Endothelial cell of umbilical vein (primary cell): ENCODE results near the gene RAC3. TPM values are rescaled to one million over a fixed set of nuclear protein-coding genes. Genes with fewer than 3 reads are reported as not detected.

Experiments used
- BruUV-seq: library from RNA; stranded (reverse); fragments of 400-500 nt; replicated peaks from 2 replicates; lab custom pipeline; 2021; lab: Mats Ljungman, UMichigan
- CTCF ChIA-PET: fragments of 300-600, 350-600 bp; sonication (Branson Sonifier 250); formaldehyde crosslinking; loops from one replicate; lab custom pipeline; 2021; ENCODE audit warnings: antibody characterized with exemption, inconsistent platforms; lab: Charles Lee
- POLR2A ChIA-PET: fragments of 300-600, 350-600 bp; sonication (Branson Sonifier 250); formaldehyde crosslinking; loops from one replicate; lab custom pipeline; 2021; ENCODE audit warnings: antibody characterized with exemption, inconsistent platforms; lab: Charles Lee
- DNase-seq: peaks from one replicate; pipeline ENCODE4 v3.0.0-alpha.2; 2011; ENCODE audit warnings: low read depth, low spot score
- FAIRE-seq: peaks from 2 replicates; lab custom pipeline; 2011; peaks lifted over from hg19 to GRCh38; lab: Jason Lieb, UNC
- H2AFZ ChIP-seq: 2 replicates; pipeline ENCODE4 v1.6.0; 2012; ENCODE audit warnings: low read depth, low read length, control low read depth, inconsistent platforms
- H3K27ac ChIP-seq: 2 replicates; pipeline ENCODE4 v1.5.1; 2011; ENCODE audit warnings: low read depth, mild to moderate bottlenecking, control low read depth, low read length, moderate library complexity; ENCODE audit not compliant: insufficient read depth
- H3K27me3 ChIP-seq, 2 experiments: 2 replicates each; pipeline versions ENCODE4 v1.6.0 to v1.6.1; 2011; ENCODE audit warnings: low read length in 2 of 2, mixed read lengths in 1 of 2; ENCODE audit not compliant: control insufficient read depth in 2 of 2, insufficient read depth in 2 of 2
- H3K36me3 ChIP-seq, 2 experiments: 2 replicates in 1 of 2; 3 replicates in 1 of 2; pipeline ENCODE4 v1.5.1; 2011; ENCODE audit warnings: low read length in 2 of 2, mild to moderate bottlenecking in 1 of 2, moderate library complexity in 1 of 2; ENCODE audit not compliant: control insufficient read depth in 2 of 2, insufficient read depth in 2 of 2; ENCODE audit errors: extremely low read depth in 1 of 2
- H3K4me1 ChIP-seq: 3 replicates; pipeline ENCODE4 v1.5.1; 2011; ENCODE audit warnings: mild to moderate bottlenecking, low read length; ENCODE audit not compliant: control insufficient read depth, insufficient read depth; ENCODE audit errors: extremely low read depth
- H3K4me2 ChIP-seq: 2 replicates; pipeline ENCODE4 v1.6.1; 2011; ENCODE audit warnings: low read length, control low read depth, mixed read lengths; ENCODE audit not compliant: insufficient read depth
- H3K4me3 ChIP-seq, 3 experiments: fragments of 200-600 bp in 1 of 3; sonication (generic), shearing (Covaris generic) in 1 of 3; replicated peaks in 1 of 3; 2 replicates each; pipeline ENCODE4 v1.5.1; 2011 to 2016; ENCODE audit warnings: control low read depth in 3 of 3, low read length in 3 of 3, mild to moderate bottlenecking in 2 of 3, inconsistent platforms in 1 of 3, low read depth in 1 of 3, moderate library complexity in 1 of 3; ENCODE audit not compliant: insufficient read depth in 1 of 3
- H3K79me2 ChIP-seq: 2 replicates; pipeline ENCODE4 v1.6.0; 2012; ENCODE audit warnings: low read length, inconsistent platforms; ENCODE audit not compliant: control insufficient read depth, insufficient read depth
- H3K9ac ChIP-seq: replicated peaks from 2 replicates; pipeline ENCODE3; 2011; ENCODE audit warnings: low read length, control low read depth; ENCODE audit not compliant: insufficient read depth; ENCODE audit errors: extremely low read depth
- H3K9me1 ChIP-seq: replicated peaks from 3 replicates; pipeline ENCODE4 v1.6.0; 2011; ENCODE audit warnings: mild to moderate bottlenecking, low read length; ENCODE audit not compliant: control insufficient read depth, insufficient read depth; ENCODE audit errors: extremely low read depth
- H3K9me3 ChIP-seq: replicated peaks from 2 replicates; pipeline ENCODE4 v1.5.1; 2012; ENCODE audit warnings: low read length, inconsistent platforms; ENCODE audit not compliant: control insufficient read depth, insufficient read depth
- H4K20me1 ChIP-seq: replicated peaks from 2 replicates; pipeline ENCODE3; 2011; ENCODE audit warnings: mild to moderate bottlenecking, low read length; ENCODE audit not compliant: control insufficient read depth, insufficient read depth; ENCODE audit errors: extremely low read depth
- CTCF ChIP-seq, 2 donors: IDR thresholded peaks; 1 replicate in 1 of 2; 2 replicates in 1 of 2; pipeline ENCODE4 v1.5.1; 2011; ENCODE audit warnings: low read length in 2 of 2, mild to moderate bottlenecking in 2 of 2, moderate library complexity in 2 of 2, control low read depth in 1 of 2, inconsistent platforms in 1 of 2, low read depth in 1 of 2; ENCODE audit not compliant: insufficient read depth in 1 of 2; ENCODE audit errors: extremely low read depth in 1 of 2
- EZH2 ChIP-seq: IDR thresholded peaks from 2 replicates; pipeline ENCODE4 v1.6.1; 2012; ENCODE audit warnings: borderline replicate concordance, low read depth, mild to moderate bottlenecking, moderate library complexity, low read length, inconsistent platforms; ENCODE audit not compliant: severe bottlenecking
- FOS ChIP-seq: IDR thresholded peaks from 2 replicates; pipeline ENCODE4 v1.6.1; 2011; ENCODE audit warnings: mild to moderate bottlenecking, low read length, moderate library complexity, borderline replicate concordance; ENCODE audit not compliant: insufficient read depth
- GATA2 ChIP-seq: IDR thresholded peaks from 2 replicates; pipeline ENCODE4 v1.7.0; 2011; ENCODE audit warnings: low read depth, mild to moderate bottlenecking, moderate library complexity, mixed read lengths, low read length; ENCODE audit not compliant: insufficient read length, insufficient read depth
- JUN ChIP-seq: IDR thresholded peaks from 2 replicates; pipeline ENCODE4 v1.6.1; 2011; ENCODE audit warnings: borderline replicate concordance, low read depth; ENCODE audit not compliant: insufficient read length, insufficient read depth
- MYC ChIP-seq: IDR thresholded peaks from one replicate; pipeline ENCODE4 v1.6.1; 2011; ENCODE audit warnings: mild to moderate bottlenecking, low read depth, low read length
- POLR2A ChIP-seq: IDR thresholded peaks from 2 replicates; pipeline ENCODE4 v1.6.1; 2012; ENCODE audit warnings: low read depth, mild to moderate bottlenecking, control low read depth, low read length
- POLR2AphosphoS5 ChIP-seq: IDR thresholded peaks from 2 replicates; pipeline ENCODE4 v1.6.1; 2012; ENCODE audit warnings: low read depth, mild to moderate bottlenecking, control low read depth, low read length, moderate library complexity; ENCODE audit not compliant: insufficient read depth
- dilution Hi-C: fragments of 300-500 bp; cut with MboI; formaldehyde crosslinking; loops from one replicate; pipeline ENCODE4 v1.15.0; 2019; ENCODE audit warnings: low sequenced_read_pairs; ENCODE audit not compliant: extremely low pct_ligation_motif_present
- intact Hi-C: fragments of 100-400 bp; cut with micrococcal nuclease; formaldehyde crosslinking; loops from one replicate; pipeline ENCODE4 v1.10.0; 2022
- polyA plus RNA-seq, 4 experiments: library from polyadenylated mRNA; depleted of rRNA in 3 of 4; stranded (reverse) in 3 of 4; unstranded in 1 of 4; fragments of >200 nt; gene quantifications; 2 replicates each; pipeline versions ENCODE4 v1.2.1 to v1.2.3, GENCODE V29; 2011 to 2012; ENCODE audit warnings: missing spikeins in 1 of 4
- total RNA-seq: library from RNA; stranded (reverse); gene quantifications from 2 replicates; pipeline ENCODE4 v1.2.3, GENCODE V29; 2021

The RAC3 gene
- total and polyA plus RNA-seq, 2 donors (not counting 3 experiments of a cell fraction or from before 2014, with no cell fraction given) = 34.1 to 56.0 TPM

GRCh38 chr17:82036634-82037091, 5.2 kb downstream of the RAC3 start:
- no TSS peak for BruUV-seq
- intact Hi-C loops (loop anchor here (1.0 to 10.0 kb wide), 4 partner anchors 13 to 378 kb away; partner anchors contain the start of genes HEXD, LRRC45 and OGFOD3), dilution Hi-C loops (no loop called here)
- H4K20me1 ChIP-seq = no peaks in the 10 kb centered on the region
- TF ChIP-seq POLR2A (no peak), JUN (no peak), MYC (no peak), GATA2 (no peak), FOS (no peak), CTCF (IDR thresholded peaks at IDR 0.05; ENCODE audit: extremely low read depth in 1 of 2, insufficient read depth in 1 of 2, low read depth in 1 of 2, low read length in 2 of 2) (no peak), EZH2 (no peak), POLR2AphosphoS5 (no peak)
- H2AFZ ChIP-seq = peak overlapping the region; percentile 87
- peak overlapping the region; percentile 67 for H3K4me2 ChIP-seq
- H3K36me3 ChIP-seq = no peaks in the 10 kb centered on the region
- H3K9me3 ChIP-seq = no peaks in the 10 kb centered on the region
- DNase-seq = no peak
- no peak overlapping the region for H3K27ac ChIP-seq
- H3K9ac ChIP-seq = peak overlapping the region; percentile 78
- peak overlapping the region; percentile 58 to 71 (median 69) for H3K4me3 ChIP-seq
- ChIA-PET CTCF (interaction anchor here (1.4 kb wide), 1 partner anchor 62 kb away, joined by 6 read pairs; the partner anchor contains the start of gene FASN), POLR2A (no interaction called here)
- peaks cover 7% of the 10 kb centered on the region for H3K79me2 ChIP-seq
- H3K27me3 ChIP-seq = no peaks in the 10 kb centered on the region
- H3K4me1 ChIP-seq = peaks cover 13% of the 10 kb centered on the region
- FAIRE-seq = no peak
- H3K9me1 ChIP-seq = no peaks in the 10 kb centered on the region
